GM21423 (cell line): ENCODE measurements around the gene COL6A3.

ENCODE experiments used
- ATAC-seq: cut with Tn5 transposase; IDR thresholded peaks from one replicate; pipeline ENCODE4 v1.9.1; 2021; ENCODE audit warnings: mild to moderate bottlenecking, moderate library complexity; ENCODE audit not compliant: unreplicated experiment

COL6A3 gene

GRCh38 chr2:237350070-237350469, 63.9 kb downstream of the COL6A3 start:
- no peak for ATAC-seq

GRCh38 chr2:237348281-237348865, 65.6 kb downstream of the COL6A3 start:
- no peak for ATAC-seq

DNA sequence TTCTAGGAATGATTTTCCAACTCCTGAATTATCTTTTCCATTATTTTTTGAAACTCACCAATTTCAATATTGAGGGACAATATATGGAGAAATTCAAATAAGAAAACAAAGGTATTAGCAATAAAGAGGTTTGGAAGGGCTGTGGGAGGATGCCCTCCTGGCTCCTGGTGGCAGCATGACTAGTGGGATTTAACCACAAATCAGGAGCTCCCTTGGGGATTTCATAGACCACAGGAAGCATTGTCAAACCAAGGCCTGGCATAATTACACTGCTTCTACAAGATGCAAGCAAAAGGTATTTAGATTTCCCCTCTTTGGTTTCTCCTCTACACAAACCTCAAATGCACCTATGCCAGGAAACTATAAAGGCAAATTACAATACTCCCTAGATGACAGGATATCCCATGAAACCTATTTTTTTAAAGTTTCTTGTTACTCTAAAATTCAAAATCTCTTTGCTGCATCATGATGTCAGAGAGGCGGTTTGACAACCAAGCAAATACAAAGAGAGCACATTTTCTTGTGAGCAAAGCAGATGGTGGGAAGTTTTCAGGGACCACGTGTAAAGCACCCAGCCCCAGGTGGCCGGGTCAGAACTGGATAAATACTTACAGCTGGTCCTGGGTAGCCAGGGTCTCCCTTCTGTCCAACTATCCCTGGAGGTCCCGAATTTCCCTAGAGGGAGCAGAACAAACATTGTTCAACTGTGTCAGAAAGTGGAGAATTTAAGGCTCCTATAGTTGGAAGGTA, 67.9 kb downstream of the COL6A3 start:
- no peak for ATAC-seq

- no peak for ATAC-seq
Observed at GRCh38 chr2:237345411-237345810, 68.6 kb downstream of the COL6A3 start.

DNA sequence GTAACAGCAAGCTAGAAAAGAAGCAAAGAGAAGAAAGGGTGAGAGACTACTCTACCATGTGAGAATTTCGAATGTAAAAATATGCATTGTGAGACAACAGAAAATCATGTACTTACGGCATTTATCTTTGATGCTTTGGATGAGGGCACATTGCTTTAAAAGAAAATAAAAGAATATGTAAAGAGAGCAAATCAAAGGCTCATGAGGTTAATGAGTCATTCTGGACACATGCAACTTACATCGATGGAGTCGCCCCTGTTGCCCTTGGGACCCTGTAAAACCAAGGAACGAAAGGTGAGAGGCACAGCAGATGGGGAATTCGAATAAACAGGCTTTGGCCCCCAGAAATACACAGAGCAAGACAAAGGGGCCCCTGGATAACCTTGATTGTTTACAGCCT, 69.0 kb downstream of the COL6A3 start:
- ATAC-seq: no peak

GRCh38 chr2:237343993-237344392, 70.0 kb downstream of the COL6A3 start:
- no peak for ATAC-seq

GRCh38 chr2:237341872-237342271, 72.1 kb downstream of the COL6A3 start:
- no peak for ATAC-seq

GRCh38 chr2:237337586-237337985, 76.4 kb downstream of the COL6A3 start:
- no peak for ATAC-seq

- no peak for ATAC-seq
Observed at GRCh38 chr2:237336131-237336530, 77.8 kb downstream of the COL6A3 start.

DNA sequence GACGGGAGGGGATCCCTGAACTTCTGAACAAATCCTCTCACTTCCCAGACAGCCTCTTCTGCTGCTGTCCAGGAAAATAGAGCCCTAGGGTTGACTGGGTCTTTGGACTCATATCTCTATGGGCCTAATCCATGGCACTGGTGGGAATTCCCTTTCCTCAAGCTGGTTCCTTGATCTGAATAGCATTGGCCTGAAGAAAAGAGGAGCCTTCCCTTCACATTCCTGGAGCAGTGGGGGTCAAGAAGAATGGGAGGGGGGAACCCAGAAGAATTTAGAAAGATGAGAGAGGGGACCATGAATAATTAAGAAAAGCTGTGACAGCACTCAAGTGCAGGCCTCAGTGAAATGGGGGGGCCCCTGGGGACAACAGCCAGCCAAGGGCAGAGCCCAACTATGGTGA, 80.2 kb downstream of the COL6A3 start:
- ATAC-seq: no peak

- ATAC-seq: no peak
Observed at GRCh38 chr2:237330541-237330940, 83.4 kb downstream of the COL6A3 start.

DNA sequence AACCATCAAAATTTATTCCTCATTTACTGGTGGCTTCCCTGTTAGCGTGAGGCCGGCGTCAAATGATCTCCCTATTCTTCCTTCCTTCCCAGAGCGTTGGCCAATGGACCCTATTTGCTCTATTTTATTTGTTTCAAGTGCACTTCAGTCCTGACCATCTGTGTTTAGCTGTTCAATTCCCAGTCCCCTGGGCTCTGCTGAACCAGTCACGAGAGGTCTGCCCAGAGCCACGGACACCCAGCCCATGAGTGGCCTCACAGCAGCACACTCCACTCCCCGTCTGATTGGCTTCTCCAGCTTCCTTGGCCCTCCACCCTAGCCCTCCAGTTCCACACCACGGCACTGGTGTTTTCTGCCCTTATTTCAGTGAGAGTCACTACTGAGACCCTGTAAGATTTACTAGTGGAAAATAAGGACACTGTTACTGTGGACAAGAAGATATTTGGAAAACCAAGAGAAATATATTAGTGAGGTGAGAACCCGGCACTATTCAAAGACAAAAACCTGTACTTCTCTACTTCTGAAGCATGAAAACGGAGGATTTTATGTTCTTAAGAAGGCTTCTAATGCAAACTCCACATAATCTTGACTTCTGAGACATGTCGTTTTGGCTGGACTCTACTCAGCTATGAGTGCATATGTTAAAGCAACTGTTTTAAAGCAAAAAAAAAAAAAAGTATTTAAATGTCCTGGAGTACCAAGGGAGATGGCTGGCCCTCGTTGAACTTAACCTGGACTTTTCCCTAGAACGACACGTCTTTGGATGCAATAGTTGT, 86.6 kb downstream of the COL6A3 start:
- ATAC-seq: no peak

DNA sequence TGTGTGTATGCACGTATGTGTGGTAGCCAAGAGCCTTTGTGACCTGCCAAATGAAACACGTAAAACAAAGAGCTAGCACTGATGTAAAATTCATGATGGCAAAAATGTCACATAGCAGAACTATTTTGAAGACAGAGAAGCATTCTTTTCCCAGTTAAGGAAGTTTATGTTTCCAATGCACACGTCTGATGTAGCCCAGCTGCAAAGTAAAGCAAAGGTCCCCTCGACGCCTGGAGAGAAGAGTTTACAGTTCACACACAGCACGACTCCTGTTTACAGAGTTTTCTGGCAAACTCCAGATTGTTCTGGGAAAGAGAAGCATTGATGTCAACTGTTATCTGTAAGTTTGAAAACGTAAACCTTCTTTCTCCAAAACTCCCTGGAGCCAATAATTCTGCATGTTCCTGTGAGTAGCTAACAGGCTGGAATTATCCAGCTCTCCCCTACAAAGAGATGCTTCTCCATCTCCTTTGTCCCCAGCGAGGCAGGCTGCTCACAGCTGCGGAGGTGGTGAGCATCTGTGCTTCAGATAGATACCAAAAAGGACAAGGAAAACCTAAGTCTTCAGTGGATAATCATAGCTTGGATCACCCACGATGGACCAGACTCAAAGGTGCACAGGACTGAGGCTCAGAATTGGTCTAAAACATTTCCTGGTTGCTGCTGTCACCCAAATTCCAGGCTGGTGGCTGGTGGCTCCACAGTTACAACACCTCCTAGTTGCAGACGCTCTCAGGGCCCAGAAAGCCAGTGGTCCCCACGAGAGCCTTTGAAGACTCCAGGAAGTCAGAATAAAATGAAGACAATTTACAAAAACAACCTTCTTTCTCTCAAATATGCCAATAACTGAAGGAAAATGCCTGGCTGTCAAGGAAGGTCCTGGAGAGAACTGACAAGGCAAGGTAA, 87.4 kb downstream of the COL6A3 start:
- no peak for ATAC-seq

DNA sequence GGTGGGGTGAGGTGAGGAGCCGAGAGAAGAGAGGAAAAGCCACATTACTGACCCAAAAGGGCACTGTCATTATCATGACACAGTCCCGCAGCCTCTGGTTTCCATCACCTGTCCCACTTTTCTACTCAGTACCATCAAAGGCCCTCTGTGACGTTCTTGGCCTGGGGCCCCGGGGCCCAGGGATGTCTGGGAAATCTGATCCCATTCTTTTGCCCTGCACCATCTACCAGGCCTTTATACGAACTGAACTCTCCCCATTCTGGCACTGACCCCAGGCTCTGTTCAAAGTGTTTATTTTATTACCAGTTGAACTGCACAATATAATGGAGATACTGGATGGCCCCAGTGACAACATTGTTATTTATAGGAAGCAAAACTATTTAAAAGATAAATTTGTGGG, 89.1 kb downstream of the COL6A3 start:
- ATAC-seq: no peak

- no peak for ATAC-seq
Observed at GRCh38 chr2:237324405-237324831, 89.5 kb downstream of the COL6A3 start.

DNA sequence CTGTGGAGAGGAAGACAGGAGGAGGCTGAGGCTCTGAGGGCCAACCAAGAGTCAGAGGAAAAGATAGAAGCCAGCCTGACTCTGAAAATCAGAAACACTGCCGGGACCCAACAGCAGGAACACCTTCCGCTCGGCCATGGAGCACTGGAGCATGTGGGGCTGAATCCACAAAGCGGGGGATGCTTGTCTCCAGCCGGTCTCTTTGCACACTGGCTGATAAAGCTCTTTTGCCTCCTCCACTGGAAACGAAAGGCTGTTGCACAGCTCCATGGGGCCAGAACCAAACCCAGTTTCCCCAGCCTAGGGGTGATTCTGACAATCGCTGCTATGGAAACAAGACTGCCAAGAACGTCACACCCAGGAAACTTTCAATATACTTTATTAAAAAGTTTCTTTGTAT, 90.3 kb downstream of the COL6A3 start:
- no peak for ATAC-seq

DNA sequence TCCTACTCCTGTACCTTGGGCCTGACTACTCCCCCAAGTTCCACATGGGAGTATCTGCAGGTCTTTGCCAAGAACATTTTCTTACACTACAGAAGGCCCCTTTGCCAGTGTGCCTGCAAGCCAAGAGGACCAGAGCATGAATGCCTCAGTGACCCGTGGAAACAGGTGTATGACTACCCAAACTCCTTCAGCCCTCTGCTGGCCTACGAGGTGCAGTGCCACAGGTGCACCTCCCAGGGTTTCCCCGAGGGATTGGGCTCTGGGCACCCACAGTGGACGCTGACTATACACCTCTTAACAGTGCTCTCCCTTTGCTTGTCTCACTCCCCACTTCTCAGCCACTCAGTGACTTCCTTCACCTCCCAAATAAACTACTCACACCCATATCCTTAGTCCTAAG, 91.4 kb downstream of the COL6A3 start:
- no peak for ATAC-seq

GRCh38 chr2:237321746-237322145, 92.2 kb downstream of the COL6A3 start:
- ATAC-seq: no peak

GRCh38 chr2:237320801-237321560, 93.0 kb downstream of the COL6A3 start:
- ATAC-seq: no peak

DNA sequence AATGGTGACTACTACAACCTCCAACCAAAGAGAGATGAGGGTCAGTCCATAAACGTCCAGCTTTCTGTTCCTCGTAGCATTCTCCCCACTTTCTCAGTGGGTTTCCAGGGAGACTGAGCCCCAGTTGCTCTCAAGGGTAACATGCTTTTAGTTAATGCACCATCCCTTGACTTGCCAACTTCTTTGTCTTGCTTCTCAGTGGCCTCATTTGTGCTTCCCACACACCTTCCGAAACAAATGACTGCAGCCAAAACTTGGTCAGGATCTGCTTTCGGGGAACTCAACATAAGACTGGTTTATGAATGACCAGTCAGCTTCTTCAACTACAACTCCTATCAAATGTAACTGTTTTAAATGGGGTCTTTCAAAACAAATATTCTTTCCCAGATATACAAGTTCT, 94.1 kb downstream of the COL6A3 start:
- no peak for ATAC-seq
